DOHH2 (cell line): Measurements from ENCODE around the gene PINLYP.

Experiments
- H3F3A ChIP-seq: fragments of 200-600 bp; sonication (generic), shearing (Covaris generic); 2 replicates; pipeline ENCODE4 v1.6.0; 2016; ENCODE audit warnings: antibody characterized with exemption, mild to moderate bottlenecking; ENCODE audit not compliant: control insufficient read depth, insufficient read depth
- H3K27ac ChIP-seq: fragments of 200-600 bp; sonication (generic); 2 replicates; pipeline ENCODE4 v1.5.1; 2014; ENCODE audit warnings: low read depth, mild to moderate bottlenecking, low read length, moderate library complexity
- H3K27me3 ChIP-seq: fragments of 200-600 bp; sonication (generic); 2 replicates; pipeline ENCODE4 v1.6.1; 2014; ENCODE audit warnings: mild to moderate bottlenecking, low read length, mixed read lengths; ENCODE audit not compliant: control insufficient read depth
- H3K36me3 ChIP-seq: fragments of 200-600 bp; sonication (generic); 2 replicates; pipeline ENCODE4 v1.6.1; 2014; ENCODE audit warnings: mild to moderate bottlenecking, low read length, moderate library complexity, mixed read lengths; ENCODE audit not compliant: control insufficient read depth
- H3K4me1 ChIP-seq: fragments of 200-600 bp; sonication (generic); 2 replicates; pipeline ENCODE4 v1.6.1; 2014; ENCODE audit warnings: mild to moderate bottlenecking, low read length, mixed read lengths; ENCODE audit not compliant: control insufficient read depth
- H3K4me2 ChIP-seq: fragments of 200-600 bp; sonication (generic); 2 replicates; pipeline ENCODE4 v1.6.0; 2014; ENCODE audit warnings: mild to moderate bottlenecking, low read length, moderate library complexity
- H3K4me3 ChIP-seq: fragments of 200-600 bp; sonication (generic); 2 replicates; pipeline ENCODE4 v1.5.1; 2014; ENCODE audit warnings: mild to moderate bottlenecking, low read length, mixed read lengths
- H3K79me2 ChIP-seq: fragments of 200-600 bp; sonication (generic); 2 replicates; pipeline ENCODE4 v1.6.1; 2014; ENCODE audit warnings: mild to moderate bottlenecking, low read length, mixed read lengths; ENCODE audit not compliant: control insufficient read depth
- H3K9me2 ChIP-seq: fragments of 200-600 bp; sonication (generic); replicated peaks from 2 replicates; pipeline ENCODE4 v1.6.1; 2014; ENCODE audit warnings: mild to moderate bottlenecking, low read length, mixed read lengths; ENCODE audit not compliant: control insufficient read depth
- H3K9me3 ChIP-seq: fragments of 200-600 bp; sonication (generic); 2 replicates; pipeline ENCODE4 v1.6.1; 2014; ENCODE audit warnings: antibody characterized with exemption, low read length, mixed read lengths; ENCODE audit not compliant: control insufficient read depth, insufficient read depth
- H4K20me1 ChIP-seq: fragments of 200-600 bp; sonication (generic); 2 replicates; pipeline ENCODE4 v1.6.0; 2014; ENCODE audit warnings: low read depth, mild to moderate bottlenecking, antibody characterized with exemption, low read length, moderate library complexity; ENCODE audit not compliant: control insufficient read depth, insufficient read depth
- CTCF ChIP-seq: fragments of 200-600 bp; sonication (generic); IDR thresholded peaks from one replicate; pipeline ENCODE4 v1.5.1; 2014; ENCODE audit warnings: antibody characterized with exemption, mild to moderate bottlenecking, low read depth, low read length; ENCODE audit not compliant: poor library complexity, severe bottlenecking
- EZH2phosphoT487 ChIP-seq: fragments of 200-600 bp; sonication (generic); IDR thresholded peaks from 2 replicates; pipeline ENCODE4 v1.6.1; 2017; ENCODE audit warnings: borderline replicate concordance, mild to moderate bottlenecking, antibody characterized with exemption, low read length, moderate library complexity, mixed read lengths

The PINLYP gene

GRCh38 chr19:43569657-43570056 lies 5.9 kb upstream of the PINLYP start:
- peaks cover 15% of the 10 kb centered on the region for H3K36me3 ChIP-seq
- H3K4me1 ChIP-seq, result peaks cover 4% of the 10 kb centered on the region
- H3K4me3 ChIP-seq, result no peak overlapping the region
- no peaks in the 10 kb centered on the region for H4K20me1 ChIP-seq
- no peaks in the 10 kb centered on the region for H3K27me3 ChIP-seq
- H3K79me2 ChIP-seq, result peaks cover 29% of the 10 kb centered on the region
- no peaks in the 10 kb centered on the region for H3F3A ChIP-seq
- H3K4me2 ChIP-seq, result no peak overlapping the region
- TF ChIP-seq EZH2phosphoT487 (no peak), CTCF (no peak)
- no peak overlapping the region for H3K27ac ChIP-seq
- H3K9me3 ChIP-seq, result no peaks in the 10 kb centered on the region
- H3K9me2 ChIP-seq, result no peaks in the 10 kb centered on the region

GRCh38 chr19:43570174-43570791 lies 5.3 kb upstream of the PINLYP start:
- no peak overlapping the region for H3K27ac ChIP-seq
- H3K79me2 ChIP-seq, result peaks cover 35% of the 10 kb centered on the region
- no peaks in the 10 kb centered on the region for H3F3A ChIP-seq
- no peak overlapping the region for H3K4me3 ChIP-seq
- H3K9me2 ChIP-seq, result no peaks in the 10 kb centered on the region
- no peaks in the 10 kb centered on the region for H4K20me1 ChIP-seq
- no peaks in the 10 kb centered on the region for H3K9me3 ChIP-seq
- no peaks in the 10 kb centered on the region for H3K27me3 ChIP-seq
- H3K4me1 ChIP-seq, result peaks cover 6% of the 10 kb centered on the region
- peaks cover 17% of the 10 kb centered on the region for H3K36me3 ChIP-seq
- TF ChIP-seq EZH2phosphoT487 (no peak), CTCF (no peak)
- H3K4me2 ChIP-seq, result no peak overlapping the region

- Histone ChIP-seq H3K9me2 (no peaks in the 10 kb centered on the region), H3K27ac (no peak overlapping the region), H3K4me3 (no peak overlapping the region), H4K20me1 (no peaks in the 10 kb centered on the region), H3K36me3 (peaks cover 17% of the 10 kb centered on the region), H3F3A (no peaks in the 10 kb centered on the region), H3K4me2 (no peak overlapping the region), H3K9me3 (no peaks in the 10 kb centered on the region), H3K27me3 (no peaks in the 10 kb centered on the region), H3K4me1 (peaks cover 14% of the 10 kb centered on the region), H3K79me2 (peaks cover 36% of the 10 kb centered on the region)
- TF ChIP-seq CTCF, result no peak
- TF ChIP-seq EZH2phosphoT487, result no peak
These were observed 3.4 kb upstream of the PINLYP start for GRCh38 chr19:43572171-43572588.
